ENCODE measurements around the gene COL26A1. TPM values are rescaled to one million over a fixed set of nuclear protein-coding genes. Genes with fewer than 3 reads are reported as not detected.

The COL26A1 gene
- total RNA-seq, 2 donors from 2014 or later: not detected

DNA sequence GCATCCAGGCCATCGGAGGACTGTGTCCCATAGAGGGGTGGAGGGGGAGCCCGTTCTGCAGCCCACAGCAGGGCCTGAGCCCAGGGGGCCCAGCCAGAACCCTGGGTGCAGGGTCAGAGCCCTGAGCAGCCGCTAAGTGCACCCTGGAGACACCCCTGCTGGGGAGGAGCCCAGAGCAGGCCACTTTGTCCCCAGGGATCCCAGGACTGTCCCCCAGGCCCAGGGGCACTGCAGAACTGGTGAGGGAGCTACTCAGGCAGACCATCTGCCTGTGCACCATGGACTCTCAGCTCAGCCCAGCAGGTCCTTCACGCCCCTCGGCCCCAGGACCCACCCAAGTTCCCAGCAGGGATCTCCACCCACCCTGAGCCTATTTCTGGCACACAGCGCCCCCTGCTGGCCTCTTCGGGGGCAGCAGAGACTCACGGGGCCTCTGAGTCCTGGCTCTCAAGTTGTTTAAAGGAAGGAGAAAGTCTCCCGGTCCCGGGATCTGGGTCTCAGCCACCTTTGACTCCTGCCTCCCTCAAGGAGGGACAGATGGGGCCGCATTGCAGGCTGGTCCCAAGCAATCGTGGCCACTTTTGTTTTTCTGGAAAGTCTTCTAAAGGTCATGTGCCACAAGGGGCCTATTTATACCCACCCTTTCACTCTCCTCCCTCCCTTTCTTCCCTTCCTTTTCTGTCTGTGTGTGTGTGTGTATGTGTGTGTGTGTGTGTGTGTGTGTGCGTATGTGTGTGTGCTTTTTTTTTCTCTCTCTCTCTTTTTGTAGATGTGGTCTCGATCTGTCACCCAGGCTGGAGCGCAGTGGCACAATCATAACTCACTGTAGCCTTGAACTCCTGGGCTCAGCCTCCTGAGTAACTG lies 176.2 kb downstream of the COL26A1 start:
- ATAC-seq (peak; percentile 54 to 66), DNase-seq (peak; percentile 51)
- intact Hi-C loops (cut with DNase I): loop anchor here (5.0 kb wide), 2 partner anchors 172 to 177 kb away; partner anchors contain the start of gene COL26A1 (in 1 of the 2)

DNA sequence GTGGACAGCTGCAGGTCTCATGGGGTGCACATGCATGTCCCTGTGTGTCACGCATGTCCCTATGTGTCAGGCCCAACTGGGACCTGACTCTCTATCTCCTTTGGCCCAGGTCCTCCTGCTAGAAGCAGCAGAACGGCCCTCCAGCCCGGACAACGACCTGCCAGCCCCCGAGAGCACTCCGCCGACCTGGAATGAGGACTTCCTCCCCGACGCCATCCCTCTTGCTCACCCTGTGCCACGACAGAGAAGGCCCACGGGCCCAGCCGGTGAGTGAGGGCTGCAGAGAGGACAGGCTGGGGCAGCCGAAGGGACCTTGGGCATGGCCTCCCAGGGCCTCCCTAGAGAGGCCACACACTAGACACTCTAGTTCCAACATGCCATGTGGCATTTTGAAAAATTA lies 177.1 kb downstream of the COL26A1 start:
- DNase-seq: no peak
- no peak for ATAC-seq
- intact Hi-C loops (cut with DNase I): loop anchor here (5.0 kb wide), 2 partner anchors 172 to 177 kb away; partner anchors contain the start of gene COL26A1 (in 1 of the 2)

DNA sequence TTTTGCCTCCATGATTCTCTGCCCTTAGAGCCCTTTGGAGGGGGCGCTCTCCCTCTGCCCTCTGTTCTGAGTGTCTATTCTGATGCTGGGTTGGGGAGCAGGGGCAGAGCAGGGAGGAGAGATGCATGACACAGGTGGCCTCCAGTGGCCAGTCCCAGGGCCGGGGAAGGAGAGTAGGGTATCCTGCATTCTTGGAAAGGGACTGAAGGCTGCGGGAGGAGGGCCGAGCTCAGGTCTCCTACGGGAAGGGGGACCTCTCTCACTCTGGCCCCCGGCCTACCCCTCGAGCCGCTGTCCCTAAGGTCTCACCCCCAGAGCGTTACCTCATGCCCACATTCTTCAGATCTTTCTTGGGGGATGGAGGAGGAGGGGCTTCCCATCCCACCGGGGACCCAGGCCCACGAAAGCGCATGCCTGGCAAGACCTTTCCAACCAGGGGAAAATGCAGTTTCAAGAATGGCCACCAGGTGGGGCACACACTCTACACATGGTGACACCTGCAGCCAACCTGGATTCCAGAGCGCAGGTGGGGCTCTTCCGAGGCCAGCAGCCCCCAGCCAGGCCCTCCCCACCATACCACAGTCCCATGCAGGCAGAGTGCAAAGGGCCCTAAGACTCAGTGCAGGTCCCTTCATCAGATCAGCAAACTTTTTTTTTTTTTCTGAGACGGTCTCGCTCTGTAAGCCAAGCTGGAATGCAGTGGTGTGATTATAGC lies 180.0 kb downstream of the COL26A1 start:
- peak; percentile 65 for DNase-seq
- peak; percentile 53 to 54 for ATAC-seq
- intact Hi-C loops (cut with DNase I): loop anchor here (1.0 to 2.0 kb wide), 2 partner anchors 730 to 732 kb away; no protein-coding TSS in a partner anchor

DNA sequence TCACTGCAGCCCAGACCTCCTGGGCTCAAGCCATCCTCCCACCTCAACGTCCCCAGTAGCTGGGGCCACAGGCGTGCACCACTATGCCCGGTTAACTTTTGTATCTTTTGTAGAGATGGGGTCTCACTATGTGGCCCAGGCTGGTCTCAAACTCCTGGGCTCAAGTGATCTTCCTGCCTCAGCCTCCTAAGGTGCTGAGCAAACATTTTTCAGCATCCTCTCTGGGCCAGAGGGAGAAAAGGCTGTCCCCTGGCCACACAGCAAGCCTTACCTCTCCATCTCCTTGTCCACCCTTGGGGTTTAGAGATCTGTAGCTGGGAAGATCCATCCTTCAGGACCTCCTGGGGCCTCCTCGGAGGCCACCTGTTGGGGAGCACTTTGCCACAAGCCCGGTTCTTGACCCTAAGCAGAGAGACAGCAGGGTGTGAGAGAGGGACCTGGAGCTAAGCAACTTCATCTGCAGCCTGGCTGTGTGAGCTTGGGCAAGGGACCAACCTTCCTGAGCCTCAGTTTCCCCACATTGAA lies 180.6 kb downstream of the COL26A1 start:
- intact Hi-C loops (cut with DNase I): loop anchor here (1.0 to 2.0 kb wide), 2 partner anchors 729 to 731 kb away; no protein-coding TSS in a partner anchor
- no peak for DNase-seq

DNA sequence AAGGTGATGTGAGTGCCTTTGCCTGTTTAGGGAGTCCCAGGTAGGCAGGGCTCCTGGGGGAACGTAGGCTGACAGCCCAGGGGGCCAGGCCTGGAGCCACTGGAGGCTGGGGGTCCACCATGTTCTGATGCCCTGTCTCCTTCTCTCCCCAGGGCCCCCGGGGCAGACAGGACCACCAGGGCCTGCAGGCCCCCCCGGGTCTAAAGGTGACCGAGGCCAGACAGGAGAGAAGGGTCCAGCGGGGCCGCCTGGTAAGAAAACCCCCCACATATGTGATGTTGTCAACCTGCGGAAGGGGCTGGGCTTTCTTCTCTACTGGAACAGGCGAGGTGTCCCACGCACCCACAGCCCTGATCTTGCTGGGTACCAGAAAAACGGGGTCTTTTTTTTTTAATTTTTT lies 181.2 kb downstream of the COL26A1 start:
- intact Hi-C loops (cut with DNase I): loop anchor here (1.0 to 2.0 kb wide), 2 partner anchors 728 to 731 kb away; no protein-coding TSS in a partner anchor
- ATAC-seq: no peak
- no peak for DNase-seq

More for the DNA sequence above, 180.6 kb downstream of the COL26A1 start:
- ATAC-seq: peak in 1 of 2 donors; percentile 7

DNA sequence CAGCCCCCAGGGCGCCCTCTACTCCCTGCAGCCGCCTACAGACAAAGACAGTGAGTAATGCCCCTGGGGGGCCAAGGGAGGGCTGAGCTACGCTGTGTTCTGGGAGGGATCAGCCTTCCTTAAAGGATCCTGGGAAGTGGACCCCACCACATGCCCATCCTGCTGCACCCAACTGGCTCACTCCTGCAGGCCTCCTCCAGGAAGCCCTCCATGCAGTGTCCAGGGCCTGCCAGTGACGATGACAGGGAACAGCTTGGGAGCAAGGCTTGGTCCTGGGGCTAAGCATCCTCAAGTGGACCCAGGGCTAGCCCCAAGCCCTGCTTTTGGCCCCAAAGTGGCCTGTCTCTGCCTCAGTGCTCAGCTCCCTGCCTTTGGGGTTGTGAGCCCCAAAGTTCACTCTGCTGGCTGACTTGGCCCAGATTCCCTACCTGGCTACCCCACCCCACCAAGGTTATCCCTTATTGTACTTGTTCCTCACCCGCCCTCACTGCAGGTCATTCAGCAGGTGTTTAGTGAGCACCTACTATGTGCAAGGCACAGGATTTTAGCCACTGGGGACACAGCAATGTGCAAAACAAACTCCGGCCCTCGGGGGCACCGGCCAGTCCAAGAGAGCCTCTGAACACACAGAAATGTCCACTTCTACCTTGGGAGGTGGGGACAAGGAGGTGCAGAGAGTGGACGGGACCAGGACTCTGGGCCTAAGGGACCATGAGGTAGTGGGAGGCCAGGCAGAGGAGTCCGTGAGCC lies 182.9 kb downstream of the COL26A1 start:
- intact Hi-C loops (cut with DNase I): no loop called here
- no peak for DNase-seq

DNA sequence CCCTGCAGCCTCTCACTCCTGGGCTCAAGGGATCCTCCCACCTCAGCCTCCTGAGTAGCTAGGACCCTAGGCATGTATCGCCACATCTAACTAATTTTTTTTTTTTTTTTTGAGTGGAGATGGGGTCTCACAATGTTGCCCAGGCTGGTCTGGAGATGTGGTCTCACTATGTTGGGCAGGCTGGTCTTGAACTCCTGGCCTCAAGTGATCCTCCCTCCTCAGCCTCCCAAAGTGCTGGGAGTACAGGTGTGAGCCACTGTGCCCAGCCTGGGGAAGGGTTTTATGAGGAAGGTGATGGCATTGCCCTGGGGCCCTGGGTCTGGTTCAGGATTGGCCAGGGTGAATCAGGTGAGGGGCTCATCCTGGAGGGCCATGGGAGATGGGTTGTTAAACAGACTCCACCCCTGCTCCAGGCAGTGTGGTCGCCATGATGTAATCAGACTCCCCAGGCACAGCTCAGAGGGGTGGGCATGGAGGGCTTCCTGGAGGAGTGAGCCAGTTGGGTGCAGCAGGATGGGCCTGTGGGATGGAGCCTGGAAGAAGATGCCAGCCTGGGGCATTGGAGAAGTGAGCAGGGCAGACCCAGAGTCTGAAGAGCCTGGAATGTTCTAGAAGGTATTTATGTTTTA lies 183.7 kb downstream of the COL26A1 start:
- no peak for DNase-seq
- no peak for ATAC-seq
- intact Hi-C loops (cut with DNase I): no loop called here

More for the DNA sequence above, 182.9 kb downstream of the COL26A1 start:
- ATAC-seq: no peak

DNA sequence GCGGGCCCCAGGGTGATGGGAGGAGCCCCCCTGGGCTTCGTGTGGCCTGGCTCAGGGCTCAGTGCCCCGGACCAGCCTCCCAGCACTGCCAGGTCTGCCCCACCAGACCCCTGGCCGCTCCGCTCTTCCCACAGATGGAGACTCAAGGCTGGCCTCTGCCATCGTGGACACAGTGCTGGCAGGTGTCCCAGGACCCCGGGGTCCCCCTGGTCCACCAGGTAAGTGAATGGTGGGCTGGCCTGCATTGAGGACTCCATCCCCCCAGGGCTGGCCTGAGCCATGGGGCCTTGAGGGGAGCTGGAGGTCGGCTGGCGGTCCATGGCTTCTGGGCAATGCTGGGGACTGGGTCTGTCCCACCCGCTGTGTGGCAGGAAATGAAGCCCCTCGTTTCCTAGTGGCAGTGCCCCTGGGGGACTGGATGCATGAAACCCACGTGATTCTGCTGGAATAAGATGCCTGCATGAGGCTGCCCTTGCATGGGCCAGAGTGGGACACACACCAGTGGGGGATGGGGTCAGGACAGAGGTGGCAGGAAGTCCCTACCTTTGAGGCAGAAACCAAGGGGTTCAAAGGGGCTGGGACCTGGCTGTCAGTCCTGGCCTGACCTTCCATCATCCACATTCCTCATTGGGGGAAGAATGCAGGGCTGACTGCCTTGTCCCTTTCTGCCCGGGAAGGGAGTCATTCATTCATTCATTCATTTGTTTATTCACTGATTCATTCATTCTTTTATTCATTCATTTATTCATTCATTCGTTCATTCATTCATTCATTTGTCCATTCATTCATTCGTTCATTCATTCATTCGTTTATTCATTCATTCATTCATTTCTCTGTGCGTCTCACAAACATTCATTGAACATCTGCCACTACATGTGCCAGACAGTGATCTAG lies 184.6 kb downstream of the COL26A1 start:
- intact Hi-C loops (cut with DNase I): no loop called here
- no peak for DNase-seq

DNA sequence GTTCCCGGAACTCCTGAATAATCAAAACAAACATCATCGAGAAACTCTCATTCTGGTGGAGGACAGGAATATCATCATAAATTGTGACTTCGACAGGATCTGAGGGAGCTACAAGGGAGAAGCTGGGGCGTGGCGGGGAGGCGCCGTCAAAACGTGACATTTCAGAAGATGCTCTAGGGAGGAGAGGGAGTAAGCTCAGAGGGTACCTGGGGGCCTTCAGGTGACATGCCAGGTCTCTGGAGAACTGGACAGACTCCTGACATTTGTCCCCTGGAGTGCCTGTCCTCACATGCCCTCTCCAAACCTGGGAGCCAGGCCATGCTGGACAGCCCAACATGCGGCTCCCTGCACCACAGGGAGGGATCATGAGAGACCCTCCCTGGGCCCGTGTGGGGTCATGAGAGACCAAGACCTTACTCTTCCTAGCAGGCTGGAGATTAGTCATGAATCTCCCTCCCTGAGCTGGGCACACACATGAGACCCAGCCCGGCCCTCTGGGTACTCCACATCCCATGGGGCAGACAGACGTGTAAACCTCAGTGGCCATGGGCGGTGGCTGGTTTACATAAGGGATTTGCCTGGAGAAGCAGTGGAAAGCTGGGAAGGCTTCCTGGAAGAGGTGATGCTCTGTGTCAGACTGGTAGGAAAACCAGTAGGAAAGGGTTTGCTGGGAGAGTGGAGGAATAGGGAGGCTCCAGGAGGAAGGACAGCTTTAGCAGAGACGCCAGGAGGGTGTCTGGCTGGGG lies 185.4 kb downstream of the COL26A1 start:
- intact Hi-C loops (cut with DNase I): no loop called here
- no peak for ATAC-seq
- DNase-seq: no peak

More for the DNA sequence above, 184.6 kb downstream of the COL26A1 start:
- no peak for ATAC-seq

DNA sequence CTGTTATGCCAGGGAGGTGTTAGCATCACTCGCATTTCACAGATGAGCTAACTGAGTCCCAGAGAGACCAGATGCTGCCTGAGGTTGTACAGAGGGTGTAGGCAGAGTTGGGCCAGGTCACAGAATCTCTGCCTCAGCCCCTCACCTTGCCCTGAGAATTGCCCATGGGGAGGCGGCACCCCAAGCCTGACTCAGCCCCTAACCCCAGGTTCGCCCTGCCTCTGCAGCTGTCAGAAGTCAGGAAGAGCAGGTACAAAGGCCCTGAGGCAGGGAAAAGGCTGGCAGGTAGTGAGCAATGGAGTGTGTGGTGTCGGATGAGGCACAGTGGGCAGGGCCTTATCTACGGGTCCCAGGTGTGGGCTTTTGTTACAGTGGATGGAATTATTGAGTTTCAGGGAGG lies 187.1 kb downstream of the COL26A1 start:
- no peak for DNase-seq
- intact Hi-C loops (cut with DNase I): no loop called here
- no peak for ATAC-seq

DNA sequence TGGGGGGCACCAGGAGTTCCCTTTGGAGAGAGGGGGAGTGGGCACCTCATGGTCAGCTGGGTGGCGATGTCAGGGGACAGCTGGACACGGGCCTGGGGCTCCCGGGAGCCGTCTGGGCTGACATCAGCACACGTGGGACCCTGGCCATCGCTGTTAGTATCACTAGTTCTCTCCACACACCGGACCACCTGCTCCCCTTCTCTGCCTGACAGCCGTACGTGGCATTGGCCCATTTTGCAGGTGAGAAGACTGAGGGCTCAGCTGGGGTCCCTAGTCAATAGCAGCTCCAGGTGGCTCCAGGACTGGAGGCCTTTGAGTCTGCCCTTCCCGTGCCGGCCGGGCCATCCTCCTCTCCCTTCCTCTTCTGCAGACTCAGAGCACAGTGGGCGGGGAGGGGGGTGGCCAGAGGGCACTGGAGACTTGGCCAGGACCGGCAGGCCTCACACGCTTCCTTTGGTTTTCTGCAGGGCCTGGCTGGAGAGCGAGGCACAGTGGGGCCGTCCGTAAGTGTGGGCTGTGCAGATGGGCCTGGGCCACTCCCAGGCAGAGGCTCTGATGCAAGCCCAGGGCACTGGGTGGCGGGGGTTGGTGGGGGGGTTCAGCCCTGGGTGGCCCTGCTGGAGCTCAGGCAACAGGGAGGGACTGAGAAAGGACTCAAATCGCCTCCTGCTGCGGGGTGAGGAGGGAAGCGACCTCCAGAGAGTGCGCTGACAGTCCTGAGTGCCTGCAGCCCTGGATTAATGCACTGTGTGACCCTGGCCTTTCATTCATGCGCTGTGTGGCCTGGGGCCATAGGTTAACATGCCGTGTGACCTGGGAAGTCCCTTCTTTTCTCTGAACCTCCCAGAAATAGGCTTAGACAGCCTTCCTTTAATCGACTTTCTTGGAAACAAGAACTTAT lies 188.2 kb downstream of the COL26A1 start:
- intact Hi-C loops (cut with DNase I): no loop called here
- peak; percentile 18 for DNase-seq
- no peak for ATAC-seq

DNA sequence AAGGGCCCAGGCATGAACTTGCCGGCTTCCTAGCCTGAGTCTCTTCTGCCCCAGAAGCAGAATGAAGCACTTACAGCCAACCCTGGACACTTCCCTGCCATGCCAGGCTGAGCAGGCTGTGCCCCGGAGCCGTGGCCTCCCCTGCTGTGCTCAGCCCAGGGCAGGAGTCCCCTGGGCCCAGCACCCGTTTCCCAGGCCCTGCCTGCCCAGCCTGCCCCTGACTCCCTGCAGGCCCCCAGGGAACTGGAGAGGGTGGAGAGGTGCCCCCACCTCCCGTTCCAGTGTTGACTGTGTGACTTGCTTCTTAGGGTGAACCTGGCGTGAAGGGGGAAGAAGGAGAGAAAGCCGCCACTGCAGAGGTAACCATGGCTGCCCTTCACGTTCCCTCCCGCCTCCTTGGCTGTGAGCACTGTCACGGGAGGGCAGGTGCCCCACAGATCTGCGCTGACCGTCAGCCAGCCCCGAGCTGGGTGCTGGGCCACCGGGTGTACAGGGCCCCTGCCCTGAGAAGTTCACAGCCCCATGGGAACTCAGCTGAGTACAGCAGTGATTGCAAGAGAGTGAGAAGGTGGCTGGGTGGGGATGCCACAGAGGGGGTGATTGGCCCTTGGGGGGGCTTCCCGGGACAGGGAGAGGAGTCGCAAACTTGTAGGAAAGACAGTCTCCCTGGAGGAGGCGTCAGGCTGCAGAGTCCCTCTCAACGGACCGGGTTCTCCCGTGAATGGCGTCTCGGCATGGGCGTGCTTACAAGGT lies 190.5 kb downstream of the COL26A1 start:
- ATAC-seq: no peak
- no peak for DNase-seq
- intact Hi-C loops (cut with DNase I): no loop called here

DNA sequence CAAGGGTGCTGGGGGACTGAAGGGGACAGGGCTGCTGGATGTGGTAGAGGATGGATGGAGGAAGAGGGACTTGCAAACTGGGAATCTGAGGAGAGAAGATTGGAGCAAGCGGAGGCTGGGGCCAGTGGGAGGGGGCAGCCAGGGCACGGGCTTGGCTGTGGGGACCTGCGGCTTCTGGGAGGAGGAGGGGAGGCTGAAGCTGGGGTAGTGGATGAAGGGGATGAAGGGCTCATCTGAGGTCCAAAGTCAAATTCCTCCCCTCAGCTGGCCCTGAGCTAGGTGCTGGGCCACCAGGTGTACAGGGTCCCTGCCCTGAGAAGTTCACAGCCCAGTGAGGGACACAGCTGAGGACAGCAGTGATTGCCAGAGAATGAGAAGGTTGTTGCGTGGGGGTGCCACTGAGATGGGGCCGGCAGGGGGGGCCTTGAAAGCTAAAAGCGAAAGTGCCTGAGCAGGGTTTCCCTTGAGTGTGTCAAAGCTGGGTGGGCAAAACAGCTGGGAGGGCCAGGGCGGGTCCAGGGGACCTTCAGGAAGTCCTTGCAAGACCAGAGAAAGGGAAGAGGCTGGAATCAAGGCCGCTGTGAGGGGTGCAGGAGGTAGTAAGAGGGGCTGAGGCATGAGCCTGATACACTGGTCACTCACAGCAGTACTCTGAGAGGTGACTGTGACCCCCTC lies 191.2 kb downstream of the COL26A1 start:
- ATAC-seq (no peak), DNase-seq (no peak)
- intact Hi-C loops (cut with DNase I): no loop called here

DNA sequence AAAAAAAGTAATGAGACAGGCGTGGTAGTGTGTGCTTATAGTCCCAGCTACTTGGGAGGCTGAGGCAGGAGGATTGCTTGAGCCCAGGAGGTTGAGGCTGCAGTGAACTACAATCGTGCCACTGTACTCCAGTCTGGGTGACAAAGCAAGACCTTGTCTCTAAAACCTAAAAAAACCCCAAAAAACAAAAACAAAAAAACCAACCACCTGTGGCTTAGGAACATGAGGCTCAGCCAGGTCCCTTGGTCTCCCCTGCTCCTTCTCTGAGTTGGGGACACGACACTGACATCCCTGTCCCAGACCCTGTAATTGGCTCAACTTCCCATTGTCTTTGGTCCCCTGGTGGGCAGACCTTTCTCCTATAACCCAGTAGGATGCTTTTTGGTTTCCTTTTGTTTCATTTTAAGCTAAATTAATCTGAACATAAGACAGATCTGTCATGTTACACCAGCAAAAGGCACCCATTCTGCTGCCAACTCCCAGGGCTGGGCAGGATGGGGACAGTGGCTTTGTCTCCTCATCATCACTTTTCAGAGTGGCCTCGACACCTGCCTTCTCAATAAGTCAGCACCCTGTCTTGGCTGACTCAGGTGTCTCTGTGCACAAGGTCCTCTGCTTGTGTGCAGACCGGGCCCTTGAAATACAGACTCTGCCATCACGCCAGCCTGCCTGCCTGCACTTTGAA lies 192.1 kb downstream of the COL26A1 start:
- no peak for DNase-seq
- ATAC-seq: no peak
- intact Hi-C loops (cut with DNase I): no loop called here
